HCT116 (cell line): ENCODE measurements around the gene WASHC2A.
"Not testable (repeated sequence)": the region's sequence is repeated elsewhere in the genome, so short reads cannot be mapped to it uniquely, and the experiment has no call there.

ENCODE experiments used
- CEBPB ChIP-seq: IDR thresholded peaks from 2 replicates; pipeline ENCODE4 v1.6.1; 2012; ENCODE audit warnings: low read depth
- CTCF ChIP-seq, 3 experiments: fragments of 200-600 bp in 1 of 3; sonication (generic) in 1 of 3; IDR thresholded peaks in 2 of 3; conservative IDR thresholded peaks in 1 of 3; 2 replicates each; pipeline ENCODE4 v1.5.1; 2012 to 2017; ENCODE audit warnings: low read depth in 2 of 3, low read length in 2 of 3, antibody characterized with exemption in 1 of 3, borderline replicate concordance in 1 of 3, control low read depth in 1 of 3, mild to moderate bottlenecking in 1 of 3, mixed read lengths in 1 of 3, mixed run types in 1 of 3, moderate library complexity in 1 of 3; ENCODE audit not compliant: insufficient read depth in 1 of 3
- EGR1 ChIP-seq: IDR thresholded peaks from 2 replicates; pipeline ENCODE4 v1.6.1; 2012; ENCODE audit warnings: low read depth
- EZH2 ChIP-seq: fragments of 200-600 bp; sonication (generic); IDR thresholded peaks from 2 replicates; pipeline ENCODE4 v1.6.1; 2017; ENCODE audit warnings: antibody characterized with exemption, mixed run types
- EZH2phosphoT487 ChIP-seq: fragments of 200-600 bp; IDR thresholded peaks from 2 replicates; pipeline ENCODE4 v1.6.1; 2018; ENCODE audit warnings: antibody characterized with exemption, borderline replicate concordance
- JUND ChIP-seq: IDR thresholded peaks from 2 replicates; pipeline ENCODE4 v1.6.1; 2012
- MAX ChIP-seq: IDR thresholded peaks from 2 replicates; pipeline ENCODE4 v1.6.1; 2012
- POLR2A ChIP-seq: IDR thresholded peaks from 2 replicates; pipeline ENCODE4 v1.7.0; 2011; ENCODE audit warnings: borderline replicate concordance; ENCODE audit not compliant: insufficient read depth, insufficient read length; ENCODE audit errors: extremely low read depth
- POLR2AphosphoS5 ChIP-seq: IDR thresholded peaks from 2 replicates; pipeline ENCODE4 v1.6.1; 2011; ENCODE audit warnings: mild to moderate bottlenecking, low read depth, low read length, moderate library complexity
- TCF7L2 ChIP-seq: IDR thresholded peaks from 2 replicates; pipeline ENCODE4 v1.7.0; 2011; ENCODE audit warnings: borderline replicate concordance, inconsistent platforms; ENCODE audit not compliant: insufficient read depth, insufficient read length; ENCODE audit errors: extremely low read depth
- ZNF274 ChIP-seq: fragments of 200-500 bp; sonication (Bioruptor generic); IDR thresholded peaks from 2 replicates; pipeline ENCODE4 v1.6.1; 2014; ENCODE audit warnings: mild to moderate bottlenecking, low read depth, low read length, inconsistent platforms
- TF ChIP-seq, protein P1 (sequence below): IDR thresholded peaks from 2 replicates; pipeline ENCODE4 v1.6.1; 2011; ENCODE audit warnings: mild to moderate bottlenecking, low read length, moderate library complexity; ENCODE audit not compliant: insufficient replicate concordance; ENCODE audit errors: extremely low read depth

DNA sequence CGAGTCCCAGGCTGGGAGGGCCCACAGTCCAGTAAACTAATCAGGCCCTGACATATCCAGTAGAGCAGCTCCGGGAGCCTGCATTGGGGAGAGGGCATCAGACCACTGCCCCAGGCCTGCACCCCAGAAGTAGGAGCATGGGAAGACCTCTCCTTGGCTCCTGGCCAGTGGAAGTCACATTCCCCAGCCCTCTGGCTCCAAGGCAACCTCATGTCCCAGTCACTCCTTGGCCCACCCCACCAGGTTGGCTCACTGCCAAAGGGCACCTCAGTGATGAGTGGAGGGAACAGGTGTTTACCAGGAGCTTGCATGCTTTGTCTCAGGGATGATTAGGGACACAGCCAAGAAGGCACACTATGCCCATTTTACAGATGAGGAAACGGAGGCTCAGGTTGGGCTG lies 48.5 kb upstream of the WASHC2A start:
- TF ChIP-seq CTCF (IDR thresholded peaks at IDR 0.05 in 2 of 3, conservative IDR thresholded peaks at IDR 0.05 in 1 of 3; ENCODE audit: borderline replicate concordance in 1 of 3, insufficient read depth in 1 of 3, low read depth in 2 of 3, low read length in 2 of 3); EZH2; CEBPB; POLR2A; POLR2AphosphoS5; JUND; EZH2phosphoT487; TCF7L2; EGR1; MAX; ZNF274: not testable (repeated sequence)
- TF ChIP-seq, protein P1, sequence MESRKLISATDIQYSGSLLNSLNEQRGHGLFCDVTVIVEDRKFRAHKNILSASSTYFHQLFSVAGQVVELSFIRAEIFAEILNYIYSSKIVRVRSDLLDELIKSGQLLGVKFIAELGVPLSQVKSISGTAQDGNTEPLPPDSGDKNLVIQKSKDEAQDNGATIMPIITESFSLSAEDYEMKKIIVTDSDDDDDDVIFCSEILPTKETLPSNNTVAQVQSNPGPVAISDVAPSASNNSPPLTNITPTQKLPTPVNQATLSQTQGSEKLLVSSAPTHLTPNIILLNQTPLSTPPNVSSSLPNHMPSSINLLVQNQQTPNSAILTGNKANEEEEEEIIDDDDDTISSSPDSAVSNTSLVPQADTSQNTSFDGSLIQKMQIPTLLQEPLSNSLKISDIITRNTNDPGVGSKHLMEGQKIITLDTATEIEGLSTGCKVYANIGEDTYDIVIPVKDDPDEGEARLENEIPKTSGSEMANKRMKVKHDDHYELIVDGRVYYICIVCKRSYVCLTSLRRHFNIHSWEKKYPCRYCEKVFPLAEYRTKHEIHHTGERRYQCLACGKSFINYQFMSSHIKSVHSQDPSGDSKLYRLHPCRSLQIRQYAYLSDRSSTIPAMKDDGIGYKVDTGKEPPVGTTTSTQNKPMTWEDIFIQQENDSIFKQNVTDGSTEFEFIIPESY: not testable (repeated sequence)
